ENCODE results near the gene SDK1.

Gene SDK1

GRCh38 chr7:4072161-4072925, 771.3 kb downstream of the SDK1 start:
- no peak overlapping the region for H3K4me3 ChIP-seq (ENCODE audit: low read length)
- TF ChIP-seq CTCF (IDR thresholded peaks at IDR 0.05; ENCODE audit: insufficient read depth, low read depth, low read length, missing control alignments) = no peak
- no peak for DNase-seq (ENCODE audit: low read depth)

GRCh38 chr7:4073052-4073451, 772.0 kb downstream of the SDK1 start:
- DNase-seq (ENCODE audit: low read depth) = no peak
- no peak for TF ChIP-seq CTCF (IDR thresholded peaks at IDR 0.05; ENCODE audit: insufficient read depth, low read depth, low read length, missing control alignments)
- H3K4me3 ChIP-seq (ENCODE audit: low read length) = no peak overlapping the region

GRCh38 chr7:4073750-4074149, 772.7 kb downstream of the SDK1 start:
- H3K4me3 ChIP-seq (ENCODE audit: low read length) = no peak overlapping the region
- no peak for DNase-seq (ENCODE audit: low read depth)
- TF ChIP-seq CTCF (IDR thresholded peaks at IDR 0.05; ENCODE audit: insufficient read depth, low read depth, low read length, missing control alignments) = no peak

GRCh38 chr7:4074407-4074806, 773.4 kb downstream of the SDK1 start:
- H3K4me3 ChIP-seq (ENCODE audit: low read length) = no peak overlapping the region
- no peak for DNase-seq (ENCODE audit: low read depth)
- TF ChIP-seq CTCF (IDR thresholded peaks at IDR 0.05; ENCODE audit: insufficient read depth, low read depth, low read length, missing control alignments) = no peak

- TF ChIP-seq CTCF (IDR thresholded peaks at IDR 0.05; ENCODE audit: insufficient read depth, low read depth, low read length, missing control alignments) = no peak
These were observed 773.9 kb downstream of the SDK1 start for GRCh38 chr7:4074994-4075393.

GRCh38 chr7:4076701-4077294, 775.7 kb downstream of the SDK1 start:
- DNase-seq (ENCODE audit: low read depth) = no peak
- H3K4me3 ChIP-seq (ENCODE audit: low read length) = no peak overlapping the region
- TF ChIP-seq CTCF (IDR thresholded peaks at IDR 0.05; ENCODE audit: insufficient read depth, low read depth, low read length, missing control alignments) = no peak

More at GRCh38 chr7:4074994-4075393, 773.9 kb downstream of the SDK1 start:
- DNase-seq (ENCODE audit: low read depth) = no peak
- H3K4me3 ChIP-seq (ENCODE audit: low read length) = no peak overlapping the region
